Measurements from ENCODE around the gene STPG3. TPM values are rescaled to one million over a fixed set of nuclear protein-coding genes. Genes with fewer than 3 reads are reported as not detected.

STPG3 gene
- total and polyA plus RNA-seq, 2 of the 13 experiments (the other 11 are each of a cell fraction or from before 2014, with no cell fraction given) = not detected

- TF ChIP-seq ZNF615 (CRISPR knock-in tag; IDR thresholded peaks at IDR 0.05; ENCODE audit: borderline replicate concordance) (no peak), SAFB2 (CRISPR knock-in tag; IDR thresholded peaks at IDR 0.05; ENCODE audit: borderline replicate concordance, low read depth) (no peak), HIVEP1 (CRISPR knock-in tag; IDR thresholded peaks at IDR 0.05) (0 out of 2 replicates have a peak, but pooled peaks have one; percentile 1), ZNF549 (CRISPR knock-in tag; IDR thresholded peaks at IDR 0.05) (no peak), ZNF598 (CRISPR knock-in tag; IDR thresholded peaks at IDR 0.05; ENCODE audit: borderline replicate concordance) (no peak), PAX8 (CRISPR knock-in tag; IDR thresholded peaks at IDR 0.05; ENCODE audit: borderline replicate concordance) (0 out of 2 replicates have a peak, but pooled peaks have one; percentile 10), PAXIP1 (CRISPR knock-in tag; conservative IDR thresholded peaks at IDR 0.05) (peak; percentile 7; the same call in 1 of the 2 replicates), REPIN1 (CRISPR knock-in tag; IDR thresholded peaks at IDR 0.05; ENCODE audit: borderline replicate concordance, low read depth) (0 out of 2 replicates have a peak, but pooled peaks have one; percentile 42)
Observed at GRCh38 chr9:137230705-137231371, 20.2 kb upstream of the STPG3 start, which contains the start of gene SLC34A3 (continued).

All from HepG2 (cell line).